ENCODE results near the gene CHD6. TPM values are rescaled to one million over a fixed set of nuclear protein-coding genes. Genes with fewer than 3 reads are reported as not detected.

CHD6 gene
- total and polyA plus RNA-seq, 11 donors: 6.5 to 52.8 (median 38.9) TPM

GRCh38 chr20:41649489-41649888 lies 31.3 kb upstream of the CHD6 start:
- Histone ChIP-seq H3K36me3 (no peaks in the 10 kb centered on the region), H3K9me3 (no peaks in the 10 kb centered on the region), H3K4me1 (no peaks in the 10 kb centered on the region), H3K27ac (no peak overlapping the region), H3K27me3 (no peaks in the 10 kb centered on the region), H3K4me3 (no peak overlapping the region)
- no peak for ATAC-seq
- intact Hi-C loops (cut with DNase I): no loop called here
- no peak for DNase-seq
- WGBS, 4 donors: 54 to 67% (median 64%) methylated on average over 3 of the region's 3 CpGs
- no peak for TF ChIP-seq CTCF (IDR thresholded peaks at IDR 0.05)
- TF ChIP-seq POLR2A (IDR thresholded peaks at IDR 0.05): no peak

DNA sequence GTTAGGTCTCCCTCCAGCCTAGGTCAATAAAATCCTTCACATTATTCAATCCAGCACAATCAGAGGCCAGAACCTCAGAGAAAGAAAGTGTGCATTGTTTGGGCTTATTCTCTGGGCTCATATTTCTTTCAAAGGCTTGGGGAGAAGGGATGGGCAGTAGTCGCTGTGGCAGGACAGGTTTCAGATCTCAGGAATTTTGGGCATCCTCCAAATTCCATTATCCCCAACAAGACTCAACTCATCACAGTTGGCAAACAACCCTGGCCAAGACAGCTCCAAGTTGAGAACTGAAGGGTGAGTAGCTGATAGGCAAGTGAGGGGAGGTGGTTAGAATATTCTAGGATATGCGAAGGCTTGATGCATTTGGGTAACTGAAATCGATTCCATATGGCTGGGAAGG lies 27.2 kb upstream of the CHD6 start:
- intact Hi-C loops (cut with DNase I): no loop called here
- Histone ChIP-seq H3K9me3 (no peaks in the 10 kb centered on the region), H3K27me3 (no peaks in the 10 kb centered on the region), H3K4me3 (no peak overlapping the region), H3K4me1 (peaks cover 0 to 8% (median 0%) of the 10 kb centered on the region in 12 donors), H3K27ac (no peak overlapping the region), H3K36me3 (no peaks in the 10 kb centered on the region)
- no peak for TF ChIP-seq POLR2A (IDR thresholded peaks at IDR 0.05)
- TF ChIP-seq CTCF (IDR thresholded peaks at IDR 0.05): no peak
- DNase-seq (no peak), ATAC-seq (no peak)
- 83 to 95% (median 87%) methylated on average over 3 of the region's 3 CpGs for WGBS, 4 donors

GRCh38 chr20:41643504-41643938 lies 25.3 kb upstream of the CHD6 start:
- no peak overlapping the region for H3K4me3 ChIP-seq
- no peaks in the 10 kb centered on the region for H3K9me3 ChIP-seq
- WGBS, 4 donors: 8 to 21% (median 13%) methylated on average over 3 of the region's 3 CpGs
- no peaks in the 10 kb centered on the region for H3K27me3 ChIP-seq
- TF ChIP-seq POLR2A (IDR thresholded peaks at IDR 0.05) (no peak), CTCF (IDR thresholded peaks at IDR 0.05) (no peak)
- intact Hi-C loops (cut with DNase I): no loop called here
- DNase-seq (peak in 3 of 5 donors; percentile 11 to 52 (median 28)), ATAC-seq (peak in 3 of 4 donors; percentile 49 to 80 (median 76))
- no peaks in the 10 kb centered on the region for H3K36me3 ChIP-seq
- peaks cover 0 to 8% (median 0%) of the 10 kb centered on the region in 12 donors for H3K4me1 ChIP-seq
- no peak overlapping the region for H3K27ac ChIP-seq

GRCh38 chr20:41639630-41640029 lies 21.5 kb upstream of the CHD6 start:
- no peak for ATAC-seq
- Histone ChIP-seq H3K9me3 (no peaks in the 10 kb centered on the region), H3K4me3 (no peak overlapping the region), H3K27ac (no peak overlapping the region), H3K4me1 (peaks cover 0 to 8% (median 0%) of the 10 kb centered on the region in 12 donors), H3K36me3 (no peaks in the 10 kb centered on the region), H3K27me3 (peaks cover 0 to 14% (median 0%) of the 10 kb centered on the region in 9 donors)
- TF ChIP-seq CTCF (IDR thresholded peaks at IDR 0.05): no peak
- no peak for TF ChIP-seq POLR2A (IDR thresholded peaks at IDR 0.05)
- intact Hi-C loops (cut with DNase I): no loop called here
- WGBS, 4 donors: 32 to 43% (median 36%) methylated on average over 2 of the region's 2 CpGs
- no peak for DNase-seq

All from heart left ventricle (tissue), 16 donors.